Right lobe of liver (tissue), 6 donors: ENCODE data around the gene AHDC1. TPM values are rescaled to one million over a fixed set of nuclear protein-coding genes. Genes with fewer than 3 reads are reported as not detected.
A peak's percentile ranks its signal among the peaks of the same experiment; 100 is the strongest.

Source experiments
- ATAC-seq, 4 donors: fragments of 200-7000 bp; cut with Tn5 transposase; one replicate each; pipeline ENCODE4 v1.9.1; 2020; ENCODE audit warnings: mild to moderate bottlenecking in 4 of 4, moderate library complexity in 4 of 4
- DNase-seq, 3 donors: peaks; one replicate each; pipeline ENCODE4 v3.0.0-alpha.2; 2020
- H3K27ac ChIP-seq, 3 donors: fragments of 200-600 bp; one replicate each; pipeline ENCODE4 v1.8.0; 2022
- H3K27me3 ChIP-seq, 2 donors: fragments of 200-600 bp; one replicate each; pipeline ENCODE4 v1.8.0; 2022
- H3K36me3 ChIP-seq, 4 donors: fragments of 200-600 bp; sonication (generic) in 1 of 4; one replicate each; pipeline versions ENCODE4 v1.5.1 to v1.8.0; 2017 to 2022; ENCODE audit warnings: control low read depth in 1 of 4
- H3K4me1 ChIP-seq, 4 donors: fragments of 200-600 bp; sonication (generic) in 1 of 4; one replicate each; pipeline versions ENCODE4 v1.5.1 to v1.8.0; 2017 to 2022; ENCODE audit warnings: control low read depth in 1 of 4
- H3K4me3 ChIP-seq, 3 donors: fragments of 200-600 bp; one replicate each; pipeline ENCODE4 v1.8.0; 2022
- H3K9me3 ChIP-seq, 4 donors: fragments of 200-600 bp; sonication (generic) in 1 of 4; one replicate each; pipeline versions ENCODE4 v1.5.1 to v1.8.0; 2017 to 2022; ENCODE audit warnings: control low read depth in 1 of 4
- CTCF ChIP-seq, 4 donors: fragments of 200-600 bp in 3 of 4; fragments of 450-650 bp in 1 of 4; IDR thresholded peaks; one replicate each; pipeline versions ENCODE4 v1.5.1 to v1.8.0; 2016 to 2022; ENCODE audit warnings: antibody characterized with exemption in 4 of 4, mild to moderate bottlenecking in 2 of 4
- POLR2A ChIP-seq: fragments of 450-650 bp; IDR thresholded peaks from one replicate; pipeline ENCODE4 v1.6.1; 2017; ENCODE audit warnings: antibody characterized with exemption, mild to moderate bottlenecking
- WGBS: methylation state at CpG from one replicate; pipeline ENCODE4 v1.1.6; 2018; ENCODE audit warnings: low coverage, low lambda C conversion rate; ENCODE audit not compliant: insufficient coverage; ENCODE audit errors: missing lambda C conversion rate; 5-methylcytosine and 5-hydroxymethylcytosine counted together
- intact Hi-C, 2 donors: fragments of 100-400 bp; cut with DNase I; formaldehyde crosslinking; loops; one replicate each; pipeline versions ENCODE4 v1.11.2 to v1.14.1; 2022
- total RNA-seq, 6 experiments: library from RNA; depleted of rRNA in 2 of 6; stranded (reverse); fragments of >200 nt in 2 of 6; fragmentation: NEBNext Ultra II Directional in 3 of 6; extraction: Animal tissue kit (Norgen Biotek cat#: 25700) in 3 of 6; gene quantifications; one replicate each; pipeline versions ENCODE4 v1.1.0 to v1.2.4, GENCODE V29; 2016 to 2023
- donor health status: DM: no; HTN: yes; CAD: no.
- donor health status: DM: no; HTN: no; CAD: no.
- donor health status: DM: no; HTN: no; CAD: no.
- donor health status: DM: no; HTN: yes; CAD: no.
- donor health status: DM: no; HTN: yes; CAD: no.

Gene AHDC1
- total RNA-seq, 6 experiments from 2014 or later: 5.5 to 21.3 (median 10.9) TPM

DNA sequence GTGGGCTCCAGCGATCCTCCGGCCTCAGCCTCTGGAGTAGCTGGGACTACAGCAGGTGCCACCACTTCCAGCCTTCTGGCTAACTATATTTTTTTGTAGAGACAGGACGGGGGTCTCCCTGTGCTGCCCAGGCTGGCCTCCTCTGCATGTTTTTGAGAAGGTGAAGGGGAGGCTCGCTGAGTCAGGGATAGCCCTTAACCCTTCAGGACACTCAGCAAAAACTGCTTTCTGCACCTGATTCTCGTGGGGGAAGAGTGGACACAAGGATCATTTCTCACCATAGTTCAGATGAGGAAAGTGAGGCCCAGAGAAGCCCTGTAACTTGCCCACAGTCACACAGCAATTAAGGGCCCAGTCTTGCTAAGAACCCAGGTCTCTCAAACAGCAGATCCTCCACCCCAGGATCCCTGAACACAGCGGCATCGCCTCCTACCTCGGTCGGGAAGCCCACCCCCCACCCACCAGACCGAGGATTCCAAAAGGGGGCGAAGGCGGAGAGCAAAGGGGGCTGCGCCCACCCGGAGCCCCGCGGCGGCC is 29.8 kb upstream of the AHDC1 start:
- ATAC-seq (no peak), DNase-seq (no peak)
- 40% methylated on average over 10 of the region's 17 CpGs for WGBS
- H3K27ac ChIP-seq: peak overlapping the region; percentile 36 to 75 (median 49)
- H3K27me3 ChIP-seq: no peaks in the 10 kb centered on the region
- TF ChIP-seq CTCF (IDR thresholded peaks at IDR 0.05) (no peak), POLR2A (no peak)
- no peaks in the 10 kb centered on the region for H3K9me3 ChIP-seq
- intact Hi-C loops: no loop called here
- H3K4me3 ChIP-seq: peak overlapping the region; percentile 26 to 39 (median 33)
- no peaks in the 10 kb centered on the region for H3K4me1 ChIP-seq
- H3K36me3 ChIP-seq: no peaks in the 10 kb centered on the region

DNA sequence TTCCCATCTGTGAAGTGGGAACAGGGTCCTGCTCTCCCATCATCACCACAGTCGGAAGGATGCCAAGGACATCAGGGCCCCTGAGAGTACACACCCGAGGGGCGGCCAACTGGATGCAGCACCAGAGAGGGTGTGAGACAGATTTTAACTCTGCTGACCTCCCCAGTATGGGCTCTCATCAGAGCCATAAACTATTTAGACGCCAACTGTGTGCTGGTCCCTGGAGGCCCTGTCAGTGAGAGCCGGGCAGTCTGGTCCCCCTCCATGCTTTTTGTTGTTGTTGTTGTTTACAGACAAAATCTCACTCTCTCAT is 29.3 kb upstream of the AHDC1 start:
- Histone ChIP-seq H3K27me3 (no peaks in the 10 kb centered on the region), H3K36me3 (no peaks in the 10 kb centered on the region), H3K27ac (peak overlapping the region; percentile 8 to 75 (median 36)), H3K4me1 (no peaks in the 10 kb centered on the region), H3K4me3 (no peak overlapping the region), H3K9me3 (no peaks in the 10 kb centered on the region)
- WGBS: no CpG with 5 or more reads among the region's 5 CpGs
- DNase-seq (no peak), ATAC-seq (no peak)
- intact Hi-C loops: no loop called here
- no peak for TF ChIP-seq POLR2A
- TF ChIP-seq CTCF (IDR thresholded peaks at IDR 0.05): no peak

DNA sequence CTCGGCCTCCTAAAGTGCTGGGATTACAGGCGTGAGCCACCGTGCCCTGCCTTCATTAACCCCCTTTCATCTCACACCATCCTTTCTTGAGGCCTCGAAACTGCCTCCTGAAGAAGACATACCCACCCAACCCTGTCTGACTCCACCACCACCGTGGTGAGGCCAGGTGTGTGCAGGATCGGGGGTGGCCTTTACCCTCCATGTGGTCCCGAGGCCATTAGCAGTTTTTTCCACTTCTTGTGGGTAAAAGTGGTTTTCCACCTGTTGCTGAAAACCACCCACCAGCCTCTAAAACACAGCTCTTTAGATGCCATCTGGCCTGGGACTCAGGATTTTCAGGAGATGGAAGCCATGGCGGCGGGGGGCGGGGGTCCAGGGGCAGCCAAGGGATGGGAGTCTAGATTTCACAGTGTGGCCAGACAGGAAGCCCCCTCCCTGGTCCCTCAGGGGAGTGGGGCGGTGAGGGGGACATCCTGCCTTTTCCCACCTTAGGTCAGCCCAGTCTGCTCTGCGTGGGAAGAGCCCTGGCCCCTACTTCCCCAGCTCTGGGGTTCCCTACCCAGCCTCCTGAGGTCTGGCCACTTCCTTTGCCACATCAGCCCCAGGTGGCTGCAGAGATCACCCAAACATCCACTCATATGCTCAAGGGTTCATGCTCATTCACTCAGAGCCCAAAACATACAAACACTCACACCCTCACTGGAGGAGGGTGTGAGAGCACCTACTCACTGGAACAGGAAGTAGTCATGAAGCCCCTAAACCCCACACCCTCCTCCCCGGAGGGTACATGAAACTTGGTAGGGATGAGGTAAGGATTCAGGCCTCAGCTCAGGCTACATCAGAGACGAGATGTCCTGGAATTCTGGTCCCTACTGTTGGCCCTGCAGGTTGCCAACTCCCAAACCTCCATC is 28.7 kb upstream of the AHDC1 start:
- intact Hi-C loops: no loop called here
- Histone ChIP-seq H3K27ac (peak overlapping the region in 2 of 3 donors; percentile 13 to 59), H3K4me3 (no peak overlapping the region), H3K27me3 (no peaks in the 10 kb centered on the region), H3K4me1 (no peaks in the 10 kb centered on the region), H3K9me3 (no peaks in the 10 kb centered on the region), H3K36me3 (no peaks in the 10 kb centered on the region)
- WGBS: 61% methylated on average over 3 of the region's 14 CpGs
- TF ChIP-seq POLR2A (no peak), CTCF (IDR thresholded peaks at IDR 0.05) (no peak)
- ATAC-seq (peak in 1 of 4 donors; percentile 4), DNase-seq (no peak)

- Histone ChIP-seq H3K9me3 (no peaks in the 10 kb centered on the region), H3K27ac (peak overlapping the region; percentile 36 to 59 (median 53)), H3K4me1 (no peaks in the 10 kb centered on the region), H3K27me3 (no peaks in the 10 kb centered on the region), H3K4me3 (no peak overlapping the region), H3K36me3 (no peaks in the 10 kb centered on the region)
- DNase-seq: no peak
- no peak for TF ChIP-seq CTCF (IDR thresholded peaks at IDR 0.05)
- no peak for TF ChIP-seq POLR2A
- intact Hi-C loops: no loop called here
- ATAC-seq: peak; percentile 17 to 74 (median 40)
- no CpG with 5 or more reads among the region's 5 CpGs for WGBS
These were observed 27.0 kb upstream of the AHDC1 start for GRCh38 chr1:27630859-27631491.
